Measurements from ENCODE around the gene SGMS1.
"Not testable (repeated sequence)": the region's sequence is repeated elsewhere in the genome, so short reads cannot be mapped to it uniquely, and the experiment has no call there.

SGMS1 gene

GRCh38 chr10:50582766-50583762 lies 40.7 kb downstream of the SGMS1 start:
- no peak for DNase-seq (ENCODE audit: low read depth, low spot score)

GRCh38 chr10:50582046-50582445 lies 41.7 kb downstream of the SGMS1 start:
- DNase-seq (ENCODE audit: low read depth, low spot score), result no peak

- no peak for DNase-seq (ENCODE audit: low read depth, low spot score)
Measured at GRCh38 chr10:50580262-50580891, 43.4 kb downstream of the SGMS1 start.

- DNase-seq (ENCODE audit: low read depth, low spot score), result no peak
Measured at GRCh38 chr10:50579491-50580261, 44.1 kb downstream of the SGMS1 start.

GRCh38 chr10:50578949-50579348 lies 44.8 kb downstream of the SGMS1 start:
- DNase-seq (ENCODE audit: low read depth, low spot score), result no peak

- DNase-seq (ENCODE audit: low read depth, low spot score), result no peak
Measured at GRCh38 chr10:50577681-50578350, 45.9 kb downstream of the SGMS1 start.

- no peak for DNase-seq (ENCODE audit: low read depth, low spot score)
Measured at GRCh38 chr10:50577010-50577409, 46.7 kb downstream of the SGMS1 start.

GRCh38 chr10:50576245-50576815 lies 47.4 kb downstream of the SGMS1 start:
- DNase-seq (ENCODE audit: low read depth, low spot score), result no peak

GRCh38 chr10:50575477-50576244 lies 48.1 kb downstream of the SGMS1 start:
- DNase-seq (ENCODE audit: low read depth, low spot score), result no peak

GRCh38 chr10:50574931-50575330 lies 48.8 kb downstream of the SGMS1 start:
- no peak for DNase-seq (ENCODE audit: low read depth, low spot score)

- DNase-seq (ENCODE audit: low read depth, low spot score), result no peak
Measured at GRCh38 chr10:50574305-50574704, 49.5 kb downstream of the SGMS1 start.

- no peak for DNase-seq (ENCODE audit: low read depth, low spot score)
Measured at GRCh38 chr10:50572017-50572491, 51.7 kb downstream of the SGMS1 start.

GRCh38 chr10:50568750-50569149 lies 55.0 kb downstream of the SGMS1 start:
- not testable (repeated sequence) for DNase-seq (ENCODE audit: low read depth, low spot score)

GRCh38 chr10:50567384-50567783 lies 56.4 kb downstream of the SGMS1 start:
- no peak for DNase-seq (ENCODE audit: low read depth, low spot score)

- no peak for DNase-seq (ENCODE audit: low read depth, low spot score)
Measured at GRCh38 chr10:50566150-50566549, 57.6 kb downstream of the SGMS1 start.

GRCh38 chr10:50565301-50566083 lies 58.3 kb downstream of the SGMS1 start:
- no peak for DNase-seq (ENCODE audit: low read depth, low spot score)

- no peak for DNase-seq (ENCODE audit: low read depth, low spot score)
Measured at GRCh38 chr10:50563906-50564305, 59.9 kb downstream of the SGMS1 start.

GRCh38 chr10:50561816-50562215 lies 61.9 kb downstream of the SGMS1 start:
- no peak for DNase-seq (ENCODE audit: low read depth, low spot score)

- DNase-seq (ENCODE audit: low read depth, low spot score), result no peak
Measured at GRCh38 chr10:50561266-50561665, 62.5 kb downstream of the SGMS1 start.
